GM10266 (cell line): ENCODE data around the gene OCEL1.
"Not testable (repeated sequence)": the region's sequence is repeated elsewhere in the genome, so short reads cannot be mapped to it uniquely, and the experiment has no call there.

ENCODE experiments used
- DNase-seq: peaks from one replicate; pipeline ENCODE4 v3.0.0; 2012; ENCODE audit errors: extremely low spot score
- CTCF ChIP-seq: IDR thresholded peaks from 2 replicates; pipeline ENCODE4 v1.5.1; 2012; ENCODE audit warnings: mild to moderate bottlenecking, low read depth; ENCODE audit not compliant: control insufficient read depth, insufficient read depth; ENCODE audit errors: missing control alignments

Gene OCEL1

GRCh38 chr19:17266975-17267788 lies 41.2 kb downstream of the OCEL1 start, which contains the start of gene BABAM1:
BABAM1 (plus strand) TSS chr19:17267443; CDS start chr19:17268807, 1,364 bp downstream.
- TF ChIP-seq CTCF = no peak
- peak; percentile 99 for DNase-seq

- no peak for DNase-seq
- TF ChIP-seq CTCF = no peak
These were observed 42.7 kb downstream of the OCEL1 start for GRCh38 chr19:17268754-17269153.

- DNase-seq = not testable (repeated sequence)
These were observed 48.9 kb downstream of the OCEL1 start for GRCh38 chr19:17274892-17275291.

- no peak for DNase-seq
- no peak for TF ChIP-seq CTCF
These were observed 49.6 kb downstream of the OCEL1 start for GRCh38 chr19:17275441-17276175.
